Midbrain (tissue), 1 donor: Measurements from ENCODE around the gene CCNI.
"Not testable (repeated sequence)": the region's sequence is repeated elsewhere in the genome, so short reads cannot be mapped to it uniquely, and the experiment has no call there.

ENCODE experiments used
- DNase-seq: peaks from one replicate; lab custom pipeline; 2025; lab: John Stamatoyannopoulos, UW

CCNI gene

GRCh38 chr4:77039796-77040195, 36.0 kb downstream of the CCNI start:
- DNase-seq: no peak

GRCh38 chr4:77037736-77038135, 38.1 kb downstream of the CCNI start:
- DNase-seq: no peak

- not testable (repeated sequence) for DNase-seq
Observed at GRCh38 chr4:77037168-77037567, 38.6 kb downstream of the CCNI start.

- no peak for DNase-seq
Observed at GRCh38 chr4:77036206-77036605, 39.6 kb downstream of the CCNI start.

- no peak for DNase-seq
Observed at GRCh38 chr4:77035153-77035552, 40.6 kb downstream of the CCNI start.

GRCh38 chr4:77031544-77031943, 44.2 kb downstream of the CCNI start:
- DNase-seq: no peak

GRCh38 chr4:77029757-77030156, 46.0 kb downstream of the CCNI start:
- not testable (repeated sequence) for DNase-seq

GRCh38 chr4:77028246-77028645, 47.5 kb downstream of the CCNI start:
- no peak for DNase-seq

- no peak for DNase-seq
Observed at GRCh38 chr4:77026322-77026704, 49.5 kb downstream of the CCNI start.

GRCh38 chr4:77025643-77026321, 50.0 kb downstream of the CCNI start:
- no peak for DNase-seq

- DNase-seq: no peak
Observed at GRCh38 chr4:77023920-77024319, 51.9 kb downstream of the CCNI start.

GRCh38 chr4:77022560-77023179, 53.1 kb downstream of the CCNI start:
- DNase-seq: no peak

GRCh38 chr4:77021614-77022089, 54.1 kb downstream of the CCNI start:
- no peak for DNase-seq

- DNase-seq: no peak
Observed at GRCh38 chr4:77020017-77020416, 55.8 kb downstream of the CCNI start.

GRCh38 chr4:77015390-77015789, 60.4 kb downstream of the CCNI start:
- no peak for DNase-seq

- DNase-seq: no peak
Observed at GRCh38 chr4:77014256-77014655, 61.5 kb downstream of the CCNI start.

GRCh38 chr4:77012726-77013125, 63.1 kb downstream of the CCNI start:
- DNase-seq: no peak

- no peak for DNase-seq
Observed at GRCh38 chr4:77010841-77011354, 64.9 kb downstream of the CCNI start.

GRCh38 chr4:77009511-77010115, 66.2 kb downstream of the CCNI start:
- no peak for DNase-seq

GRCh38 chr4:77007358-77008230, 68.2 kb downstream of the CCNI start:
- DNase-seq: no peak

- DNase-seq: no peak
Observed at GRCh38 chr4:77006753-77007353, 68.9 kb downstream of the CCNI start.

GRCh38 chr4:77003400-77003799, 72.4 kb downstream of the CCNI start:
- no peak for DNase-seq
